Urothelium cell line (cell line): ENCODE measurements around the gene GYPE.
"Not testable (repeated sequence)": the region's sequence is repeated elsewhere in the genome, so short reads cannot be mapped to it uniquely, and the experiment has no call there.

ENCODE experiments used
- DNase-seq: peaks from one replicate; pipeline ENCODE4 v3.0.0; 2011; ENCODE audit warnings: low spot score, mixed read lengths
- FAIRE-seq: peaks from 2 replicates; lab custom pipeline; 2011; peaks lifted over from hg19 to GRCh38; lab: Jason Lieb, UNC

The GYPE gene

GRCh38 chr4:143905440-143905839 lies at the start of gene GYPE:
Gene GYPE (minus strand): TSS chr4:143905559. CDS start chr4:143905507, 52 bp downstream.
- DNase-seq, FAIRE-seq: not testable (repeated sequence)

GRCh38 chr4:143951458-143951972 lies 46.2 kb upstream of the GYPE start:
- not testable (repeated sequence) for FAIRE-seq, DNase-seq

GRCh38 chr4:143950967-143951366 lies 45.6 kb upstream of the GYPE start:
- FAIRE-seq, DNase-seq: not testable (repeated sequence)

GRCh38 chr4:143950185-143950584 lies 44.8 kb upstream of the GYPE start:
- FAIRE-seq, DNase-seq: not testable (repeated sequence)

GRCh38 chr4:143947493-143947892 lies 42.1 kb upstream of the GYPE start:
- not testable (repeated sequence) for FAIRE-seq, DNase-seq

GRCh38 chr4:143940708-143941107 lies 35.3 kb upstream of the GYPE start:
- not testable (repeated sequence) for FAIRE-seq

GRCh38 chr4:143939528-143939927 lies 34.2 kb upstream of the GYPE start:
- DNase-seq (no peak), FAIRE-seq (no peak)

More at GRCh38 chr4:143940708-143941107, 35.3 kb upstream of the GYPE start:
- DNase-seq, result not testable (repeated sequence)

- DNase-seq, FAIRE-seq: not testable (repeated sequence)
Observed at GRCh38 chr4:143938890-143939289, 33.5 kb upstream of the GYPE start.

GRCh38 chr4:143921181-143921580 lies 15.8 kb upstream of the GYPE start:
- FAIRE-seq, result no peak
- no peak for DNase-seq

- DNase-seq, FAIRE-seq: not testable (repeated sequence)
Observed at GRCh38 chr4:143916485-143916884, 11.1 kb upstream of the GYPE start.

- not testable (repeated sequence) for FAIRE-seq, DNase-seq
Observed at GRCh38 chr4:143912478-143912877, 7.1 kb upstream of the GYPE start.

- DNase-seq, result peak; percentile 20
- not testable (repeated sequence) for FAIRE-seq
Observed at GRCh38 chr4:143911528-143912417, 6.4 kb upstream of the GYPE start.

- FAIRE-seq, result not testable (repeated sequence)
- DNase-seq, result peak; percentile 2
Observed at GRCh38 chr4:143910906-143911305, 5.5 kb upstream of the GYPE start.

- peak; percentile 6 for DNase-seq
- not testable (repeated sequence) for FAIRE-seq
Observed at GRCh38 chr4:143907811-143908210, 2.5 kb upstream of the GYPE start.

GRCh38 chr4:143904431-143904830 lies 928 bp downstream of the GYPE start:
- FAIRE-seq, DNase-seq: not testable (repeated sequence)

- not testable (repeated sequence) for FAIRE-seq, DNase-seq
Observed at GRCh38 chr4:143890323-143890722, 15.0 kb downstream of the GYPE start.

- DNase-seq, FAIRE-seq: not testable (repeated sequence)
Observed at GRCh38 chr4:143888189-143888588, 17.2 kb downstream of the GYPE start.

GRCh38 chr4:143884965-143885364 lies 20.4 kb downstream of the GYPE start:
- not testable (repeated sequence) for DNase-seq, FAIRE-seq

GRCh38 chr4:143883529-143883928 lies 21.8 kb downstream of the GYPE start:
- DNase-seq, result no peak
- FAIRE-seq, result no peak

GRCh38 chr4:143882892-143883291 lies 22.5 kb downstream of the GYPE start:
- FAIRE-seq, result no peak
- DNase-seq, result no peak

- FAIRE-seq, DNase-seq: not testable (repeated sequence)
Observed at GRCh38 chr4:143879561-143879960, 25.8 kb downstream of the GYPE start.

GRCh38 chr4:143875357-143875756 lies 30.0 kb downstream of the GYPE start:
- DNase-seq, FAIRE-seq: not testable (repeated sequence)
